Type B pancreatic cell (in vitro differentiated cells): ENCODE measurements around the gene EN2. TPM values are rescaled to one million over a fixed set of nuclear protein-coding genes. Genes with fewer than 3 reads are reported as not detected.

Source experiments
- DNase-seq: peaks from one replicate; pipeline ENCODE4 v3.0.0; 2021; ENCODE audit warnings: mixed read lengths; ENCODE audit not compliant: unreplicated experiment; ENCODE audit errors: extremely low spot score
- H3K27ac Mint-ChIP-seq: 2 replicates; pipeline ENCODE4 v1.8.0; 2021; ENCODE audit warnings: mild to moderate bottlenecking, mixed read lengths
- H3K27me3 Mint-ChIP-seq: 2 replicates; pipeline ENCODE4 v1.8.0; 2021; ENCODE audit warnings: mixed read lengths
- H3K36me3 Mint-ChIP-seq: 2 replicates; pipeline ENCODE4 v1.8.0; 2021; ENCODE audit warnings: mixed read lengths
- H3K4me1 Mint-ChIP-seq: one replicate; pipeline ENCODE4 v1.8.0; 2021; ENCODE audit warnings: mixed read lengths; ENCODE audit not compliant: unreplicated experiment
- H3K4me3 Mint-ChIP-seq: 2 replicates; pipeline ENCODE4 v1.8.0; 2021; ENCODE audit warnings: mild to moderate bottlenecking, mixed read lengths
- H3K9me3 Mint-ChIP-seq: 2 replicates; pipeline ENCODE4 v1.8.0; 2021; ENCODE audit warnings: mixed read lengths
- total RNA-seq: library from RNA; stranded (reverse); gene quantifications from 2 replicates; pipeline ENCODE4 v1.2.1, GENCODE V29; 2021; ENCODE audit warnings: low replicate concordance
- TF ChIP-seq, protein P1 (sequence below): fragments of 200-600 bp; sonication (generic); conservative IDR thresholded peaks from 2 replicates; pipeline ENCODE4 v1.5.0; 2021; ENCODE audit warnings: antibody characterized with exemption, mild to moderate bottlenecking

The EN2 gene
- total RNA-seq, 1 donor from 2014 or later: 0.94 TPM

DNA sequence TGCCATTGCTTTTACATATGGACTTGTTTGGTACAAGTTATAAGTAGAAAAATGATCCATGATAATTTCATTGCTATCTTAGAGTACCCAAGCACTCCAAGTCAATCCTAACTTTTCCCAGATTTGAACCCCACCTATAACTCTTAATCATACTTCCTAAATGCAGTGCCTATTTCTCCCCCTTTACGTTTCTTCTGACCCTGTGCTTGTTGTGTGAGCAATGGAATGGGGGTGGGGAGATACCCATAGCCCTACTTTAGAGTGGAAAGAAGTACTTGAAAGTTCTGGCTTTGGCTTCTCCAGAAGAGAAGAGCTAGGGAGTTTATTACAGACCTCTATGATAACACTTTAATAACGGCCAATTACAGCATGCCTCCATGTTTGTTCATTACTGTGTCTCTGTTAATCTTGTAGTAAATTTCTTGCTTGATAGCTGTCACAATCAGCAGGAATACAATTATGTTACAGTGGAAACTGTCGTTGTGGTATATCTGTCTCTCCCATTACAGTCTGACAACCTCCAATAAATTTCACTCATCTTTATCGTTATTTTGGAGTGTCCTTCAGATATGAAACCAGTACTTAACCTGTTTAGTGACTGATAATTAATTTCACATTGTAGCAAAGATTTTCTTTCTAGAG is 54.4 kb downstream of the EN2 start:
- peaks cover 96% of the 10 kb centered on the region for H3K27me3 Mint-ChIP-seq
- H3K27ac Mint-ChIP-seq: no peak overlapping the region
- DNase-seq: no peak
- peaks cover 4% of the 10 kb centered on the region for H3K4me1 Mint-ChIP-seq
- no peaks in the 10 kb centered on the region for H3K9me3 Mint-ChIP-seq
- TF ChIP-seq, protein P1, sequence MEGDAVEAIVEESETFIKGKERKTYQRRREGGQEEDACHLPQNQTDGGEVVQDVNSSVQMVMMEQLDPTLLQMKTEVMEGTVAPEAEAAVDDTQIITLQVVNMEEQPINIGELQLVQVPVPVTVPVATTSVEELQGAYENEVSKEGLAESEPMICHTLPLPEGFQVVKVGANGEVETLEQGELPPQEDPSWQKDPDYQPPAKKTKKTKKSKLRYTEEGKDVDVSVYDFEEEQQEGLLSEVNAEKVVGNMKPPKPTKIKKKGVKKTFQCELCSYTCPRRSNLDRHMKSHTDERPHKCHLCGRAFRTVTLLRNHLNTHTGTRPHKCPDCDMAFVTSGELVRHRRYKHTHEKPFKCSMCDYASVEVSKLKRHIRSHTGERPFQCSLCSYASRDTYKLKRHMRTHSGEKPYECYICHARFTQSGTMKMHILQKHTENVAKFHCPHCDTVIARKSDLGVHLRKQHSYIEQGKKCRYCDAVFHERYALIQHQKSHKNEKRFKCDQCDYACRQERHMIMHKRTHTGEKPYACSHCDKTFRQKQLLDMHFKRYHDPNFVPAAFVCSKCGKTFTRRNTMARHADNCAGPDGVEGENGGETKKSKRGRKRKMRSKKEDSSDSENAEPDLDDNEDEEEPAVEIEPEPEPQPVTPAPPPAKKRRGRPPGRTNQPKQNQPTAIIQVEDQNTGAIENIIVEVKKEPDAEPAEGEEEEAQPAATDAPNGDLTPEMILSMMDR: no peak
- no peak overlapping the region for H3K4me3 Mint-ChIP-seq
- H3K36me3 Mint-ChIP-seq: no peaks in the 10 kb centered on the region

DNA sequence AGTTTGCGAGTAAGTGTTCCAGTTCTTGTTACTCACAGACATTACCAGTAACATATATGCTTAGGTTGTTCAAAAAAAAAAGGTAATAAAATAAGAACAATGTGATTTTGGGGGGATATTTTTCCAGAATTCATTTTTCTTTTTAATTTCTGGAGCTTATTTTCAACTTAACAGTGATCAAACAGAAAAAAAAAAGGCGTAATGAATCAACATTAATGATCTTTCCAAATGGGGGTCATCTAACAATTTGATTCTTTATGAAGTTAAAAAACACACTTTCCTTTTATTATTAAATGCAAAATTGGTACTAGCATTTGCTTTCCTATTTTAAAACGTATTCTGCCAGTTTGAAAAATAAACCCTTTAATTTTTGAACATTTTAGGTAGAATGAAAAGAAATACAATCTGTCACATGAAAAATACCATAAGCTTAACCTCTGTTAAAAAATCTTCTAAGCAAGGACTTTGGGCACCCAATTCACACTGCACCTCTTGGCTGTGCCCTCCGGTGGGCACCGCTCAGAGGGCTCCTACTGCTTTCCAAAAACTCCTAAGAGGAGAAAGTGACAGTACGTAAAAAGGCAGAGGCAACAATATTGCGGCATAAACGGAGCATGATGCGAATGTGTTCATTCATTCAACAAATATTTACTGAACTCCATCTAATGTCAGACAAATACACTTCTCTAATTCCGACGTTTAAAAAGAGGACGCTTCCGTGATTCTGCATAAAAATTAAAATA is 55.8 kb downstream of the EN2 start:
- no peak for DNase-seq
- Mint-ChIP-seq H3K36me3 (no peaks in the 10 kb centered on the region), H3K9me3 (no peaks in the 10 kb centered on the region), H3K27me3 (peaks cover 96% of the 10 kb centered on the region), H3K4me1 (peaks cover 4% of the 10 kb centered on the region), H3K4me3 (no peak overlapping the region), H3K27ac (no peak overlapping the region)
- TF ChIP-seq, protein P1: no peak

DNA sequence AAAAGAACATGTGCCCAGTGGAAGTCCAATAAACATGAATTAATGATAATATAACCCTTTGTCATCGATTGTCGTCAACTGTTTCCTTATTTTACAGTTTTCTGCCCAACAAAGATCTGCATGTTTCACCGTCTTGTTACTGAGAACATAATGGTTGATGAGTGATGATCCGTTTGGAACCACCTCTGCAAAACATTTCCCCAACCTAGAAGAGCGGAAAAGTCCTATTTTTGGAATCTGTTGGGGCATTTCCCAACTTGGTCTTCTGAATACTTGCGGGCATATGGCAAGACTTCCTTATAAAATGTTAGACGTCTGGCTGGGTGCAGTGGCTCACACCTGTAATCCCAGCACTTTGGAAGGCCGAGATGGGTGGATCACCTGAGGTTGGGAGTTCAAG is 56.4 kb downstream of the EN2 start:
- TF ChIP-seq, protein P1: no peak
- peaks cover 4% of the 10 kb centered on the region for H3K4me1 Mint-ChIP-seq
- H3K36me3 Mint-ChIP-seq: no peaks in the 10 kb centered on the region
- no peak for DNase-seq
- no peaks in the 10 kb centered on the region for H3K9me3 Mint-ChIP-seq
- peaks cover 95% of the 10 kb centered on the region for H3K27me3 Mint-ChIP-seq
- no peak overlapping the region for H3K27ac Mint-ChIP-seq
- H3K4me3 Mint-ChIP-seq: no peak overlapping the region

Other genes starting within 250 kb of the EN2 start
- 38.2 and 55.2 TPM in 2 replicates for gene INSIG1, start 160.3 kb upstream of the EN2 start, total RNA-seq
- not detected in 2 replicates for gene CNPY1, start 88.4 kb downstream of the EN2 start, total RNA-seq
- gene RBM33, start 186.5 kb downstream of the EN2 start, total RNA-seq: 60.2 and 67.2 TPM in 2 replicates